ENCODE results near the gene ACOT12.

The ACOT12 gene

GRCh38 chr5:81290146-81290545, 103.8 kb downstream of the ACOT12 start:
- no peak for DNase-seq (ENCODE audit: low spot score)

DNA sequence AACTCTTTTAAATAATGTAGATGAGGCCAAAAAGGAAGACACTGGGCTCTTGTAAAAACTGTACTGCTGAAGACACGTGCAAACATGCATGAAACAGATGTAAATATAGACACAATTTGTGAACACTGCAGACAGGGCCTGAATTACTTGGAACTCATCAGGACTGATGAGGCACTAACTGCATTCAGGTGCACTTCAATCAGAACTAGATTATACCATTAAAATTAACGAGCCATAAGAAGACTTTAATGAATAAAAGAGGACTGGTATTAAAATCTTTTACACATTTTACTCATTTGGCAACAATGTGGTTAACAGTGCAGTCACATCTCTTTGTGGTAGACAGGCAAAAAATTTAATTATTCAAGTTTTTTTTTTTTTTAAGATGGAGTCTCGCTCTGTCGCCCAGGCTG, 105.9 kb downstream of the ACOT12 start:
- DNase-seq (ENCODE audit: low spot score) = no peak

DNA sequence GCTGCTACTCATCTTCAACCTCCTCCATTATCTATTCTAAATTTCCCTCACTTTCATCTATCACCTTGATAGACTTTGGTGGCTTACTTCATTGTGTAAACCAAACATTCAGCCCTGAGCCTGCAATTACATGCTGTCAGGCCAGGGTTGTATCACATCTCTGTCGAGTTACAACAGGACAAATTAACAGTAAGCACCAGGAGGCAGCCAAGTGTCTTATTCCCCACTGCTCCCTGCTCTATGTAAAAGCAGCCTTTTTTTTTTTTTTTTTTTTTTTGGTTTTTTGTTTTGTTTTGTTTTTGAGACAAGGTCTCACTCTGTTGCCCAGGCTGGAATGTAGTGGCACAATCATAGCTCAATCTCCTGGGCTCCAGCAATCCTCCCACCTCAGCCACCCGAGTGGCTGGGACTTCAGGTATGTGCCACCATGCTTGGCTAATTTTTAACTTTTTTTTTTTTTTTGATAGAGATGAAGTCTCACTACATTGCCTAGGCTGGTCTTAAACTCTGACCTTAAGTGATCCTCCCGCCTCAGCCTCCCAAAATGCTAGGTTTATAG, 107.8 kb downstream of the ACOT12 start:
- no peak for DNase-seq (ENCODE audit: low spot score)

- DNase-seq (ENCODE audit: low spot score) = no peak
Observed at GRCh38 chr5:81283976-81284375, 110.0 kb downstream of the ACOT12 start.

All from GM03348 (cell line).